GM12878 (cell line): ENCODE results near the gene PDZRN3. TPM values are rescaled to one million over a fixed set of nuclear protein-coding genes. Genes with fewer than 3 reads are reported as not detected.

Experiments
- ATAC-seq: fragments of 200-7000 bp; cut with Tn5 transposase; 3 replicates; pipeline ENCODE4 v1.9.1; 2020; ENCODE audit warnings: mild to moderate bottlenecking, moderate library complexity
- BruUV-seq: library from RNA; stranded (reverse); fragments of 400-500 nt; replicated peaks from 2 replicates; lab custom pipeline; 2021; lab: Mats Ljungman, UMichigan
- CTCF ChIA-PET: fragments of 300-600 bp; sonication (Branson Sonifier 250); formaldehyde crosslinking; extraction: SDS; loops from one replicate; lab custom pipeline; 2021; ENCODE audit warnings: inconsistent platforms; lab: Yijun Ruan, JAX
- POLR2A ChIA-PET: fragments of 350-600 bp; formaldehyde crosslinking; extraction: SDS; loops from one replicate; lab custom pipeline; 2021; ENCODE audit warnings: inconsistent platforms; lab: Charles Lee
- RAD21 ChIA-PET: fragments of 300-600 bp; sonication (Branson Sonifier 250); formaldehyde crosslinking; loops from one replicate; lab custom pipeline; 2023; ENCODE audit warnings: antibody characterized with exemption; ENCODE audit not compliant: unreplicated experiment; lab: Charles Lee
- SMC1A ChIA-PET: fragments of 300-600 bp; sonication (Branson Sonifier 250); formaldehyde crosslinking; loops from one replicate; lab custom pipeline; 2023; ENCODE audit not compliant: unreplicated experiment, uncharacterized antibody; lab: Charles Lee
- DNase-seq: peaks from one replicate; pipeline ENCODE4 v3.0.0-alpha.2; 2011; ENCODE audit warnings: low read depth, low spot score
- FAIRE-seq: peaks from 3 replicates; lab custom pipeline; 2011; peaks lifted over from hg19 to GRCh38; lab: Jason Lieb, UNC
- H2AFZ ChIP-seq: 2 replicates; pipeline ENCODE4 v1.6.0; 2011; ENCODE audit warnings: low read depth, low read length, control low read depth; ENCODE audit not compliant: control insufficient read depth
- H3K27ac ChIP-seq: 2 replicates; pipeline ENCODE4 v1.5.1; 2011; ENCODE audit warnings: control low read depth; ENCODE audit not compliant: control insufficient read depth, insufficient read depth
- H3K27me3 ChIP-seq, 2 experiments: replicated peaks in 1 of 2; 2 replicates each; pipeline versions ENCODE4 v1.6.0 to v1.6.1; 2011; ENCODE audit warnings: low read length in 1 of 2; ENCODE audit not compliant: control insufficient read depth in 2 of 2, insufficient read depth in 2 of 2
- H3K36me3 ChIP-seq, 2 experiments: 2 replicates each; pipeline ENCODE4 v1.5.1; 2011; ENCODE audit warnings: low read length in 1 of 2; ENCODE audit not compliant: control insufficient read depth in 2 of 2, insufficient read depth in 2 of 2
- H3K4me1 ChIP-seq: 2 replicates; pipeline ENCODE4 v1.6.1; 2011; ENCODE audit warnings: mild to moderate bottlenecking, low read length, moderate library complexity, mixed read lengths; ENCODE audit not compliant: control insufficient read depth, insufficient read depth
- H3K4me2 ChIP-seq: 2 replicates; pipeline ENCODE4 v1.6.0; 2011; ENCODE audit warnings: control low read depth; ENCODE audit not compliant: control insufficient read depth, insufficient read depth
- H3K4me3 ChIP-seq: fragments of 200-600 bp; sonication (generic); 2 replicates; pipeline ENCODE4 v1.5.1; 2016
- H3K79me2 ChIP-seq: 2 replicates; pipeline ENCODE4 v1.6.0; 2011; ENCODE audit warnings: low read length; ENCODE audit not compliant: control insufficient read depth, insufficient read depth
- H3K9ac ChIP-seq: 2 replicates; pipeline ENCODE4 v1.8.0; 2011; ENCODE audit warnings: low read length, control low read depth, mixed read lengths; ENCODE audit not compliant: control insufficient read depth, insufficient read depth
- H3K9me3 ChIP-seq: replicated peaks from 3 replicates; pipeline ENCODE4 v1.5.1; 2011; ENCODE audit warnings: mild to moderate bottlenecking, low read length; ENCODE audit not compliant: control insufficient read depth, insufficient read depth
- H4K20me1 ChIP-seq: 2 replicates; pipeline ENCODE4 v1.6.0; 2011; ENCODE audit not compliant: control insufficient read depth, insufficient read depth
- ATF3 ChIP-seq: IDR thresholded peaks from 2 replicates; pipeline ENCODE4 v1.6.1; 2011; ENCODE audit warnings: low read depth, mild to moderate bottlenecking, low read length, moderate library complexity, borderline replicate concordance; ENCODE audit errors: extremely low read depth
- ATF7 ChIP-seq: fragments of 450-650 bp; IDR thresholded peaks from 2 replicates; pipeline ENCODE4 v1.6.1; 2016; ENCODE audit warnings: low read depth, mild to moderate bottlenecking
- BHLHE40 ChIP-seq, 2 experiments: fragments of 450-650 bp in 1 of 2; IDR thresholded peaks; 2 replicates each; pipeline ENCODE4 v1.6.1; 2011 to 2017; ENCODE audit warnings: low read depth in 2 of 2, borderline replicate concordance in 1 of 2, improper control_type of control experiment in 1 of 2, low read length in 1 of 2, mild to moderate bottlenecking in 1 of 2
- CBX3 ChIP-seq: fragments of 200-600 bp; sonication (generic); IDR thresholded peaks from 2 replicates; pipeline ENCODE4 v1.6.1; 2016; ENCODE audit warnings: low read depth, borderline replicate concordance
- CHD4 ChIP-seq: fragments of 200-600 bp; sonication (generic); IDR thresholded peaks from 2 replicates; pipeline ENCODE4 v1.6.1; 2016; ENCODE audit warnings: mild to moderate bottlenecking
- CTCF ChIP-seq, 3 experiments: IDR thresholded peaks in 2 of 3; conservative IDR thresholded peaks in 1 of 3; 2 replicates each; pipeline ENCODE4 v1.5.1; 2011; ENCODE audit warnings: low read depth in 3 of 3, low read length in 3 of 3, mild to moderate bottlenecking in 3 of 3, control low read depth in 2 of 3, moderate library complexity in 2 of 3, inconsistent platforms in 1 of 3, mixed read lengths in 1 of 3; ENCODE audit not compliant: control insufficient read depth in 2 of 3, insufficient read depth in 1 of 3; ENCODE audit errors: extremely low read depth in 1 of 3
- FOXM1 ChIP-seq: IDR thresholded peaks from 2 replicates; pipeline ENCODE4 v1.6.1; 2012; ENCODE audit warnings: low read depth, mild to moderate bottlenecking, inconsistent platforms, low read length, moderate library complexity
- GABPA ChIP-seq: IDR thresholded peaks from 2 replicates; pipeline ENCODE4 v1.6.1; 2014; ENCODE audit warnings: antibody characterized with exemption, low read depth, mild to moderate bottlenecking, inconsistent platforms
- IKZF1 ChIP-seq: fragments of 450-650 bp; conservative IDR thresholded peaks from 2 replicates; pipeline ENCODE4 v1.6.1; 2017; ENCODE audit warnings: antibody characterized with exemption, mild to moderate bottlenecking
- MTA2 ChIP-seq: fragments of 450-650 bp; IDR thresholded peaks from 2 replicates; pipeline ENCODE4 v1.6.1; 2016; ENCODE audit warnings: low read depth, mild to moderate bottlenecking, moderate library complexity
- NFYB ChIP-seq: IDR thresholded peaks from 2 replicates; pipeline ENCODE4 v1.6.1; 2011; ENCODE audit warnings: low read depth, mild to moderate bottlenecking, low read length, improper control_type of control experiment, moderate library complexity; ENCODE audit not compliant: insufficient read depth
- NRF1 ChIP-seq: conservative IDR thresholded peaks from 2 replicates; pipeline ENCODE4 v1.6.1; 2011; ENCODE audit warnings: mild to moderate bottlenecking, low read depth, low read length, improper control_type of control experiment
- SPI1 ChIP-seq: IDR thresholded peaks from 2 replicates; pipeline ENCODE4 v1.6.1; 2011; ENCODE audit warnings: low read depth, mild to moderate bottlenecking, low read length, moderate library complexity, borderline replicate concordance; ENCODE audit not compliant: insufficient read depth
- TCF12 ChIP-seq: IDR thresholded peaks from 2 replicates; pipeline ENCODE4 v1.6.1; 2011; ENCODE audit warnings: low read depth, mild to moderate bottlenecking, low read length
- ZNF622 ChIP-seq: fragments of 450-650 bp; IDR thresholded peaks from 2 replicates; pipeline ENCODE4 v1.6.1; 2017; ENCODE audit warnings: mild to moderate bottlenecking, inconsistent platforms
- WGBS: methylation state at CpG from one replicate; pipeline ENCODE4 v1.1.6; 2016; ENCODE audit warnings: low lambda C conversion rate; ENCODE audit not compliant: insufficient replicate concordance, insufficient coverage; ENCODE audit errors: missing lambda C conversion rate; 5-methylcytosine and 5-hydroxymethylcytosine counted together
- in situ Hi-C: fragments of 300-500 bp; cut with MboI; formaldehyde crosslinking; loops from 9 replicates; pipeline ENCODE4 v1.14.3; 2018; ENCODE audit warnings: mixed read lengths
- intact Hi-C: fragments of 100-400 bp; cut with micrococcal nuclease; formaldehyde crosslinking; loops from one replicate; pipeline ENCODE4 v1.14.2; 2022; ENCODE audit not compliant: unreplicated experiment
- polyA plus RNA-seq, 11 experiments: library from polyadenylated mRNA; depleted of rRNA in 4 of 11; unstranded in 6 of 11; stranded (reverse) in 5 of 11; fragments of >200 nt; fragmentation: Nextera tagmentation in 4 of 11; fragmentation: Illumina TruSeq in 1 of 11; extraction: Ambion mirVana in 4 of 11; extraction: Trizol in 1 of 11; gene quantifications; 1 replicate in 1 of 11; 2 replicates in 10 of 11; pipeline versions ENCODE4 v1.2.1 to v1.2.3, GENCODE V29; 2011 to 2016; ENCODE audit warnings: inconsistent platforms in 2 of 11, missing spikeins in 2 of 11, low read depth in 1 of 11
- total RNA-seq, 4 experiments: library from RNA; depleted of rRNA in 3 of 4; stranded (reverse); fragments of >200 nt in 3 of 4; fragmentation: Illumina TruSeq in 1 of 4; extraction: Trizol in 1 of 4; gene quantifications; 2 replicates each; pipeline versions ENCODE4 v1.2.1 to v1.2.3, GENCODE V29; 2013 to 2021
- TF ChIP-seq, protein P1 (sequence below): IDR thresholded peaks from 2 replicates; pipeline ENCODE4 v1.6.1; 2012; ENCODE audit warnings: low read length, inconsistent platforms

The PDZRN3 gene
- total and polyA plus RNA-seq, 10 of the 15 experiments (the other 5 are each of a cell fraction or from before 2014, with no cell fraction given) = 0.07 to 0.37 (median 0.12) TPM; not detected in 6

DNA sequence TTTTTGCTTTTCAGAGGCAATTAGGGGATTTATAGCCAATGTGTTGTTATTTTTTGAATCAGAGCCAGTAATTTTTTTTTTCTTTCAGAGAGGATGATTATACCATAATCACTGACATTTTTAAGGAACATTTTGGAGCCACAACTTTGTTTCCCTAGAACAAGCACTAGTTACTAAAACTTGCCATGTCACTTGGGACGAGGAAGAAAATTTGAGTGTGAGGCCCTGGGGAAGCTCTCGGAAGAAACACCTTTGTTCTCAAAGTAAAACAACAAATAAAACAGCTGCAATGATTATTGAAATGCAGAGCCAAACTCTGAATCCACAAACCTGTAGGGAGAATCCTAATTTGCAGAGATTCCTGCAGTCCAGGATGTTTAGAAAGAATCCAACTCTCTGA lies 69.7 kb downstream of the PDZRN3 start:
- CTCF ChIA-PET = no interaction called here
- 74% methylated on average over 2 of the region's 2 CpGs for WGBS
- H3K9me3 ChIP-seq = no peaks in the 10 kb centered on the region

More for the DNA sequence above, 69.7 kb downstream of the PDZRN3 start:
- intact Hi-C loops (no loop called here), in situ Hi-C loops (no loop called here)
- ATAC-seq (no peak), DNase-seq (no peak), FAIRE-seq (no peak)
- Histone ChIP-seq H3K79me2 (no peaks in the 10 kb centered on the region), H3K27me3 (no peaks in the 10 kb centered on the region), H3K36me3 (no peaks in the 10 kb centered on the region), H2AFZ (no peak overlapping the region), H3K4me3 (no peak overlapping the region), H3K4me2 (no peak overlapping the region), H4K20me1 (no peaks in the 10 kb centered on the region), H3K4me1 (no peaks in the 10 kb centered on the region), H3K9ac (no peak overlapping the region), H3K27ac (no peak overlapping the region)
- no TSS peak for BruUV-seq
- ChIA-PET POLR2A (no interaction called here), RAD21 (no interaction called here), SMC1A (interaction anchor here (1.1 kb wide), 1 partner anchor 9 kb away, joined by 3 read pairs; no protein-coding TSS in a partner anchor)
- TF ChIP-seq FOXM1 (no peak), NRF1 (no peak), ATF7 (no peak), IKZF1 (no peak), GABPA (no peak), MTA2 (no peak), BHLHE40 (IDR thresholded peaks at IDR 0.05; ENCODE audit: borderline replicate concordance in 1 of 2, low read depth in 2 of 2, low read length in 1 of 2) (no peak), ATF3 (no peak), NFYB (no peak), ZNF622 (no peak), CBX3 (no peak), CHD4 (no peak), TCF12 (no peak), CTCF (IDR thresholded peaks at IDR 0.05 in 2 of 3, conservative IDR thresholded peaks at IDR 0.05 in 1 of 3; ENCODE audit: control insufficient read depth in 2 of 3, extremely low read depth in 1 of 3, insufficient read depth in 1 of 3, low read depth in 3 of 3, low read length in 3 of 3) (no peak), SPI1 (no peak)
- TF ChIP-seq, protein P1, sequence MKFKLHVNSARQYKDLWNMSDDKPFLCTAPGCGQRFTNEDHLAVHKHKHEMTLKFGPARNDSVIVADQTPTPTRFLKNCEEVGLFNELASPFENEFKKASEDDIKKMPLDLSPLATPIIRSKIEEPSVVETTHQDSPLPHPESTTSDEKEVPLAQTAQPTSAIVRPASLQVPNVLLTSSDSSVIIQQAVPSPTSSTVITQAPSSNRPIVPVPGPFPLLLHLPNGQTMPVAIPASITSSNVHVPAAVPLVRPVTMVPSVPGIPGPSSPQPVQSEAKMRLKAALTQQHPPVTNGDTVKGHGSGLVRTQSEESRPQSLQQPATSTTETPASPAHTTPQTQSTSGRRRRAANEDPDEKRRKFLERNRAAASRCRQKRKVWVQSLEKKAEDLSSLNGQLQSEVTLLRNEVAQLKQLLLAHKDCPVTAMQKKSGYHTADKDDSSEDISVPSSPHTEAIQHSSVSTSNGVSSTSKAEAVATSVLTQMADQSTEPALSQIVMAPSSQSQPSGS = no peak
